ENCODE results near the gene IGSF6.
"Not testable (repeated sequence)": the region's sequence is repeated elsewhere in the genome, so short reads cannot be mapped to it uniquely, and the experiment has no call there.

Gene IGSF6

DNA sequence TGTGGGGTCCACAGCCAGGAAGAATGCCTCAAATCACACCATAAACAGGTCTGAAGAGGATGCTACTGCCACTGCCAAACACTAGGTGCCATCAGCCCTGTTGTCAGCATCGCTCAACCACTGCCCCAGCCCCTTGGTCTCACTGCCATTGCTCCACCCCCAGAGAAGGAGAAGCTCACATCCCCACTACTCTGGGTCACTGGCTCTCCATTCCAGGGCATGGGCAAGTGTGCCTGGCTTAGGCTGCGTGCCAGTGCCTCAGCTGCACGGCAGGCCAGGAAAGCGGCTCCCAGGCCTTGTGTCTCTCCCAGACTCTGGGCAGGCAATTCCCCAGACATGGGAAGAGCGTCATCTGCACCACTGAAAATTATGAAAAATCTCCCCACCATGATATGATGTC is 1.2 kb upstream of the IGSF6 start:
- no peak for DNase-seq (ENCODE audit: low read depth in 2 of 2)

DNA sequence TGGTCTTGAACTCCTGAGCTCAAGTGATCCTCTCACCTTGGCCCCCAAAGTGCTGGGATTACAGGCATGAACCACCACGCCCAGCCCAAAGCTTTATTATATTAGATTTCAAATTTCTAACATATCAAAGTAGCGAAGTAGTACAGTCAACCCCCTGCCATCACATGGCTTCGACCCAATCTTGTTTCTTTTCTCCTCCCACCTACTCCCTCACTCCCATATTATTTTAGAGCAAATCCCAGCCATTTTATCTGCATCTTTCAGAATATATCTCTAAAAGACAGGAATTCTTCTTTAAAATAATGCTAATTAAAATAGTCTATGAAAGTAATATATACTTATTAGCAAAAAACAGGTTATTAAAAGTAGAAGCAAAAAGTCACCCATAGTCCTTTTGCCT is 893 bp downstream of the IGSF6 start:
- no peak for DNase-seq (ENCODE audit: low read depth in 2 of 2)

GRCh38 chr16:21650521-21650920 is 1.9 kb downstream of the IGSF6 start:
- no peak for DNase-seq (ENCODE audit: low read depth in 2 of 2)

- DNase-seq (ENCODE audit: low read depth in 2 of 2), result not testable (repeated sequence)
These were observed 2.5 kb downstream of the IGSF6 start for GRCh38 chr16:21649826-21650406.

GRCh38 chr16:21647562-21648164 is 4.7 kb downstream of the IGSF6 start:
- DNase-seq (ENCODE audit: low read depth in 2 of 2), result no peak

DNA sequence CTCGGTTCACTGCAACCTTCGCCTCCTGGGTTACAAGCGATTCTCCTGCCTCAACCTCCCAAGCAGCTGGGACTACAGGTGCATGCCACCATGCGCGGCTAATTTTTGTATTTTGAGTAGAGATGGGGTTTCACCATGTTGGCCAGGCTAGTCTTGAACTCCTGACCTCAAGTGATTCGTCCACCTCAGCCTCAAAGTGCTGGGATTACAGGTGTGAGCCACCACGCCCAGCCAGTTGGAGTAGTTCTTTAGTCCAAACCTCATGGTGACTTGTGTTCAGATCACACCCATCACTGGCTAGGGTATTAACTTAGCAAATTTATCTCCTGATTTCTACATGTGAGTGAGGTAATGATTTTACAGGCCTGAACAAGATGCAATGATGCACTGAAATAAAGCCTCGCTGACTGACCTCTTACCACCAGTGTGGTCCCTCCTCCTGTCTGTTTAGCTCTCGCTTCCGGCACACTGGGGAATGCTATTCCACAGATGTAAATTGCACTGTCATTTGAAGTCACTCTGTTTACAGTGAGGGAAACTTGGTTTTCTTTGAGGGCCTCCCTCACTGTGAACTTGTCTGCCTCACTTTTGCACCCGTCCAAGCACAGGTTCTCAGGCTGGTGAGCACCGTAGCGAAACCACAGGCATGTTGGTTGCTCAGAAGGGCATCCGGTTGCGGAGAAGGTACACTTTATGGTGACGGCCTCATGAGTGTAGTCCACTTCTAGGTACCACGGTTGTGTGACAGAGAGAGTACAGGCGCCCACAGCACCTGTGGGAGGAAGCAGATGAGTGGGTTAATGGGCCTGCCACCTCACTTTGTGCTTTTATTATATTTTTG is 5.5 kb downstream of the IGSF6 start:
- DNase-seq (ENCODE audit: low read depth in 2 of 2), result no peak

GRCh38 chr16:21646091-21646490 is 6.3 kb downstream of the IGSF6 start:
- no peak for DNase-seq (ENCODE audit: low read depth in 2 of 2)

DNA sequence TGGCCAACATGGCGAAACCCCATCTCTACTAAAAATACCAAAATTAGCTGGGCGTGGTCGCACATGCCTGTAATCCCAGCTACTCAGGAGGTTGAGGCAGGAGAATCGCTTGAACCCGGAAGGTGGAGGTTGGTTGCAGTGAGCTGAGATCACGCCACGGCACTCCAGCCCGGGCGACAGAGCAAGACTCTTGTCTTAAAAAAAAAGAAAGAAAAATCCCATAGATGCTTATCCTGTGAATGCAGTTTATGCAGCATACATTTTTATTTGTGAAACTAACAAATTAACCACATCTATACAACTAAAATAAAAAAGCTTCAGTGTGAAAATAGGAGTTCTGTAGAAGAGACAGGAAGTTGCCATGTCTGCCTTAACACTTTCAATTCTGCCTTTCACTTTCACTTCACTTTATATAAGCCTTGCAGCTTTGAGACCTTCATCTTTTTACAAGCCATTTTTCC is 7.1 kb downstream of the IGSF6 start:
- DNase-seq (ENCODE audit: low read depth in 2 of 2), result no peak

- DNase-seq (ENCODE audit: low read depth in 2 of 2), result no peak
These were observed 7.7 kb downstream of the IGSF6 start for GRCh38 chr16:21644674-21645073.

- DNase-seq (ENCODE audit: low read depth in 2 of 2), result no peak
These were observed 8.6 kb downstream of the IGSF6 start for GRCh38 chr16:21643785-21644184.

- no peak for DNase-seq (ENCODE audit: low read depth in 2 of 2)
These were observed 9.5 kb downstream of the IGSF6 start for GRCh38 chr16:21642861-21643260.

DNA sequence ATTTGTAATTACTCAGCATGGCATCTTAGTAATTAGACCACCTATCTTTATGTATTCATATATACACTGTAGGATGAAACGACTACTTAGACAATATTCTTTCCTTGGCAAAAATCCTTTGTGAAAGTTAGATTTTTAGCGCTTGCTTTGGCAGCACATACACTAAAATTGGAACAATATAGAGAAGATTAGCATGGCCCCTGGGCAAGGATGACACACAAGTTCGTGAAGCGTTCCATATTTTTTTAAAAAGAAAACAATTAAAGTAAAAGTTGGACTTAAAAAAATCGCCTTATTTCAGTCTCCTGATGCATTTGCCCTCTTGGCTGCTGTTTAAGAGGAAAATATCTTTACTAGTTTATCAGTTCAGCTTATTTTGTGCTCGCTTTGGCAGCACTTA is 10.5 kb downstream of the IGSF6 start:
- DNase-seq (ENCODE audit: low read depth in 2 of 2), result no peak

- no peak for DNase-seq (ENCODE audit: low read depth in 2 of 2)
These were observed 12.9 kb downstream of the IGSF6 start for GRCh38 chr16:21639493-21639892.

DNA sequence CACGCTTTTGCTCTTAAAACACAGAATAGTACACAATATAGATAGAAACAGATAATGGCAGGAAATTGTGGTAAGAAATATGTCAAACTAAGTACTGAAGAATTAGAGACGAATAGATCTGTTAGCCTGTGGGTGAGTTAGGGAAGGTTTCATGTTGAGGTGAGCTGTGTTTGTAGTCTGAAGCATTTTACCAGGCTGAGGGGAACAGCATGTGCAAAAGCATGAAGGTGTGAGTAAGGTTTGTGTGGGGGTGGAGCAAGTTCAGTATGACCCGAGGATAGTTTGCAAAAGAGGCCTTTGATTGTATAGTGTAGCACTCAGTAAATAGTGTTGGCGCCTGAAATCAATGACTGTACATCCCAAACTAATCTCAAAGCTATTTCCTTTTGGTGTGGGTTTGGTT is 13.8 kb downstream of the IGSF6 start:
- peak; percentile 8 to 14 for DNase-seq (ENCODE audit: low read depth in 2 of 2)

DNA sequence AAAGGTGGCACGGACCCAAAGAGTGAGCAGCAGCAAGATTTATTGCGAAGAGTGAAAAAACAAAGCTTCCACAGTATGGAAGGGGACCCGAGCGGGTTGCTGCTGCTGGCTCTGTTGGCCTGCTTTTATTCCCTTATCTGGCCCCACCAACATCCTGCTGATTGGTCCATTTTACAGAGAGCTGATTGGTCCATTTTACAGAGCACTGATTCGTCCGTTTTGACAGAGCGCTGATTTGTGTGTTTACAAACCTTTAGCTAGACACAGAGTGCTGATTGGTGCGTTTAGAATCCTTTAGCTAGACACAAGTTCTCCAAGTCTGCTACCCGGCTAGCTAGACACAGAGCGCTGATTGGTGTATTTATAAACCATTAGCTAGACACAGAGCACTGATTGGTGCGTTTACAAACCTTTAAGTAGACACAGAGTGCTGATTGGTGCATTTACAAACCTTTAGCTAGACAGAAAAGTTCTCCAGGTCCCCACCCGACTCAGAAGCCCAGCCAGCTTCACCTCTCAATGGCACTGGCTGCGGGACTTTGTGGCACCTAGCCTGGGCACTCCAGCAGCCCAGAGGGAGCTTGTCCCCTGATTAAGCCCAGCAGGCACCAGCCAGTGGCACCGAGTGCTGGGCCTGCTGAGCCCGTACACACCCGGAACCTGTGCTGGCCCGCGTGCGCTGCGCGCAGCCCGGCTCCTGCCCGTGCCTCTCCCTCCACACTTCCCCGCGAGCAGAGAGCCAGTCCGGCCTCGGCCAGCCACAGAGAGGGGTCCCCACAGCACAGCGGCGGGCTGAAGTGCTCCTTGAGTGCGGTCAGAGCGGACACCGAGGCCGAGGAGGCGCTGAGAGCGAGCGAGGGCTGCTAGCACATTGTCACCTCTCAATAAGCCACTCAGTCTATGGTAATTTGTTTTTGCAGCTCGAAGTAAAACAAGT is 15.1 kb downstream of the IGSF6 start:
- DNase-seq (ENCODE audit: low read depth in 2 of 2), result no peak

GRCh38 chr16:21635694-21636093 is 16.7 kb downstream of the IGSF6 start:
- not testable (repeated sequence) for DNase-seq (ENCODE audit: low read depth in 2 of 2)

GRCh38 chr16:21634216-21634615 is 18.2 kb downstream of the IGSF6 start:
- DNase-seq (ENCODE audit: low read depth in 2 of 2), result no peak

- DNase-seq (ENCODE audit: low read depth in 2 of 2), result not testable (repeated sequence)
These were observed 20.3 kb downstream of the IGSF6 start for GRCh38 chr16:21631951-21632575.

DNA sequence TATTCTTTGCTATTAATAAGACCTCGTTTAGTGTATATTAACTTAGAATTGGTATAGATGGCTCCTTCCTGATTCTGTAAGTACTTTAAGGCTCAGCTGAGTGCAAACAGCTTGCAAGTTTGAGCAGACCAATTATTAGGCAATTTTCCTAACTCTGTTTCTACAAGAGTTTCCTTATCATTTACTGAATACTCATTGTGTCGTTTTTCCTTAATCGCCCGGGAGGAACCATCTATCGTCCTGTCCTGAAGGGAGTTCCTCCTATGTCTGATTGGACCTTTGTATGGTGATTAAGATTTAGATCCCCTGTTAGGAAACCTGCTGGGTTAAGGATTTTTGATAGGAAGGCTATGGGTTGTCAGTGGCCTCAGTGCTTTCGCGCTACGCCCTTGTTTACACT is 21.0 kb downstream of the IGSF6 start:
- DNase-seq (ENCODE audit: low read depth in 2 of 2), result not testable (repeated sequence)

DNA sequence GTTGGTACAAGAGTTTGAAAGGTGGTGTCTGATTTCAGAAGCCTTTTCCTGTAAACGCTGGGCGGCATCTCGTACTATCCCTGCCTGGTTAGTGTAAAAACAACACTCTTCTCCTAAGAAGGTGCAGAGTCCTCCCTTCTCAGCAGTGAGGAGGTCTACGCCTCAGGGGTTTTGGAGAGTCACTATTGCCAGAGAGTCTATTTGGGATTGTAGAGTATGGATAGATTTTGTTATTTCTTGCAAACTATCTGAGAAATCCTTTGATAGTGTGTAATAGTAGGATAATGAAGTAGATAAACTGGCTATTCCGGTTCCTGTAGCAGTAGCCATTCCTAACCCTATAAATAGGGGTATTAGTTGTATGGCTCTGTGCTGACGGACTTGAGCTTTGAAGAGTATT is 21.5 kb downstream of the IGSF6 start:
- not testable (repeated sequence) for DNase-seq (ENCODE audit: low read depth in 2 of 2)

Measured in fibroblast of skin of left biceps (primary cell).